GM23338 (cell line): ENCODE results near the gene BAX. TPM values are rescaled to one million over a fixed set of nuclear protein-coding genes. Genes with fewer than 3 reads are reported as not detected.

Experiments
- CTCF ChIP-seq, 2 experiments: fragments of 200-600 bp in 1 of 2; sonication (generic) in 1 of 2; conservative IDR thresholded peaks; 2 replicates each; pipeline versions ENCODE4 v1.5.1 to v1.6.1; 2016 to 2017; ENCODE audit warnings: antibody characterized with exemption in 2 of 2, low read depth in 2 of 2, mild to moderate bottlenecking in 2 of 2, moderate library complexity in 1 of 2
- ETS1 ChIP-seq: IDR thresholded peaks from 2 replicates; pipeline ENCODE4 v1.6.1; 2016; ENCODE audit warnings: antibody characterized with exemption
- NANOG ChIP-seq: IDR thresholded peaks from 2 replicates; pipeline ENCODE4 v1.6.1; 2016; ENCODE audit warnings: antibody characterized with exemption, borderline replicate concordance
- POLR2AphosphoS5 ChIP-seq: IDR thresholded peaks from 2 replicates; pipeline ENCODE4 v1.6.1; 2016; ENCODE audit warnings: antibody characterized with exemption, low read depth
- STAT1 ChIP-seq: IDR thresholded peaks from one replicate; pipeline ENCODE4 v1.6.1; 2016; ENCODE audit warnings: antibody characterized with exemption; ENCODE audit not compliant: unreplicated experiment
- ZNF114 ChIP-seq: fragments of 250-450 bp; sonication (Bioruptor Pico); IDR thresholded peaks from 2 replicates; pipeline ENCODE4 v1.5.0; 2020; ENCODE audit warnings: mild to moderate bottlenecking, moderate library complexity
- microRNA-seq: library from miRNA; unstranded; fragments of <30 nt; microRNA quantifications from one replicate; pipeline ENCODE4, GENCODE V29; 2017
- polyA plus RNA-seq: library from polyadenylated mRNA; unstranded; fragments of >200 nt; fragmentation: Nextera tagmentation; extraction: Ambion mirVana; gene quantifications from 2 replicates; pipeline ENCODE4 v1.2.1, GENCODE V29; 2016
- small RNA-seq: library from RNA; depleted of rRNA; stranded (forward); fragments of <200 nt; gene quantifications from one replicate; pipeline ENCODE3, GENCODE V24; 2014; ENCODE audit warnings: low replicate concordance
- total RNA-seq: library from RNA; depleted of rRNA; stranded (reverse); fragments of >200 nt; shearing (Covaris generic); gene quantifications from 2 replicates; pipeline ENCODE4 v1.2.3, GENCODE V29; 2014; rRNA removed

The BAX gene
- total and polyA plus RNA-seq, 2 experiments from 2014 or later = 179 to 261 TPM

DNA sequence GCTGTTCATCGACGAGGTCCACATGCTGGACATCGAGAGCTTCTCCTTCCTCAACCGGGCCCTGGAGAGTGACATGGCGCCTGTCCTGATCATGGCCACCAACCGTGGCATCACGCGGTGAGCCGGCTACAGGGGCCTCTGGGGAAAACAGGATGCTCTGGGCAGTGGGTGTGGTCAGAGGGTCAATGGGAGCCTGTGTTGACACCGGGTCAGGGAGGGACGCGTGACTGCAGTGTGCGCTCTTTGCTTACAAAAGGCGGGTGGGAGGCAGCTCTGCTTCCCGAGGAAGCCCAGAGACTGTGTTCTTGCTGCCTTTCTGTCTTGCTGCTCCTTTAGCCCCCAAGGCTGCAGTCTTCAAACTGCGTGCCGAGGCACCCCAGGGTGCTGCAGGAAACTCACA lies 56.5 kb downstream of the BAX start (continued):
- TF ChIP-seq CTCF (conservative IDR thresholded peaks at IDR 0.05; ENCODE audit: low read depth in 2 of 2) = no peak
- TF ChIP-seq ETS1 = no peak
- no peak for TF ChIP-seq ZNF114 (CRISPR knock-in tag)
- no peak for TF ChIP-seq NANOG
- no peak for TF ChIP-seq POLR2AphosphoS5
- TF ChIP-seq STAT1 = no peak

Small RNAs within 50 kb of the gene (microRNA-seq; reads per million reads assigned to microRNA genes)
- not detected for gene MIR6798

Small RNAs within 50 kb of the gene (small RNA-seq; reads per million reads assigned to genes)
- gene AC026803.1 (not detected), gene MIR6798 (not detected)

Other genes with a start within 250 kb of the BAX start
- gene MAMSTR, start 235.2 kb upstream of the BAX start, total RNA-seq = 0.39 and 1.9 TPM in 2 replicates
- gene MAMSTR, start 235.2 kb upstream of the BAX start, polyA plus RNA-seq = 2.0 and 2.5 TPM in 2 replicates
- gene RASIP1, start 214.3 kb upstream of the BAX start, total RNA-seq = 14.8 and 18.0 TPM in 2 replicates
- 9.2 and 11.2 TPM in 2 replicates for gene RASIP1, start 214.3 kb upstream of the BAX start, polyA plus RNA-seq
- 1.7 and 3.5 TPM in 2 replicates for gene IZUMO1, start 208.0 kb upstream of the BAX start, total RNA-seq
- 1.2 and 1.3 TPM in 2 replicates for gene IZUMO1, start 208.0 kb upstream of the BAX start, polyA plus RNA-seq
- gene FUT1, start 202.2 kb upstream of the BAX start, total RNA-seq = 20.3 and 20.8 TPM in 2 replicates
- 4.4 and 4.7 TPM in 2 replicates for gene FUT1, start 202.2 kb upstream of the BAX start, polyA plus RNA-seq
- gene FGF21, start 199.4 kb upstream of the BAX start, total RNA-seq = 1.3 TPM in 1 of 2 replicates, not detected in the other
- 0.78 and 1.1 TPM in 2 replicates for gene FGF21, start 199.4 kb upstream of the BAX start, polyA plus RNA-seq
- gene BCAT2, start 143.8 kb upstream of the BAX start, total RNA-seq = 30.6 and 53.5 TPM in 2 replicates
- 30.4 and 35.8 TPM in 2 replicates for gene BCAT2, start 143.8 kb upstream of the BAX start, polyA plus RNA-seq
- 5.0 and 8.4 TPM in 2 replicates for gene HSD17B14, start 118.4 kb upstream of the BAX start, total RNA-seq
- 11.6 and 11.7 TPM in 2 replicates for gene HSD17B14, start 118.4 kb upstream of the BAX start, polyA plus RNA-seq
- gene PLEKHA4, start 86.3 kb upstream of the BAX start, total RNA-seq = 12.3 and 15.1 TPM in 2 replicates
- 10.9 and 12.2 TPM in 2 replicates for gene PLEKHA4, start 86.3 kb upstream of the BAX start, polyA plus RNA-seq
- 14.5 and 15.8 TPM in 2 replicates for gene PPP1R15A, start 82.5 kb upstream of the BAX start, total RNA-seq
- 14.0 and 14.4 TPM in 2 replicates for gene PPP1R15A, start 82.5 kb upstream of the BAX start, polyA plus RNA-seq
- 0.12 and 0.42 TPM in 2 replicates for gene TULP2, start 56.1 kb upstream of the BAX start, total RNA-seq
- 1.1 and 1.9 TPM in 2 replicates for gene TULP2, start 56.1 kb upstream of the BAX start, polyA plus RNA-seq
- gene NUCB1, start 54.6 kb upstream of the BAX start, total RNA-seq = 142 and 163 TPM in 2 replicates
- gene NUCB1, start 54.6 kb upstream of the BAX start, polyA plus RNA-seq = 57.1 and 64.9 TPM in 2 replicates
- gene DHDH, start 21.2 kb upstream of the BAX start, total RNA-seq = 0.69 and 0.78 TPM in 2 replicates
- 4.7 and 8.4 TPM in 2 replicates for gene DHDH, start 21.2 kb upstream of the BAX start, polyA plus RNA-seq
- gene FTL, start 10.4 kb downstream of the BAX start, total RNA-seq = 1,625 and 2,064 TPM in 2 replicates
- 5,278 and 5,436 TPM in 2 replicates for gene FTL, start 10.4 kb downstream of the BAX start, polyA plus RNA-seq
- gene GYS1, start 38.4 kb downstream of the BAX start, total RNA-seq = 23.1 and 28.9 TPM in 2 replicates
- 15.9 and 19.9 TPM in 2 replicates for gene GYS1, start 38.4 kb downstream of the BAX start, polyA plus RNA-seq
- 222 and 252 TPM in 2 replicates for gene RUVBL2, start 39.0 kb downstream of the BAX start, total RNA-seq
- 194 and 196 TPM in 2 replicates for gene RUVBL2, start 39.0 kb downstream of the BAX start, polyA plus RNA-seq
- 1.9 TPM in 1 of 2 replicates, not detected in the other for gene LHB, start 62.2 kb downstream of the BAX start, total RNA-seq
- gene LHB, start 62.2 kb downstream of the BAX start, polyA plus RNA-seq = 0.76 TPM in 1 of 2 replicates, not detected in the other
- gene CGB3, start 69.5 kb downstream of the BAX start, total RNA-seq = not detected in 2 replicates
- gene CGB3, start 69.5 kb downstream of the BAX start, polyA plus RNA-seq = not detected in 2 replicates
- gene CGB2, start 77.0 kb downstream of the BAX start, total RNA-seq = not detected in 2 replicates
- 0.57 TPM in 1 of 2 replicates, not detected in the other for gene CGB2, start 77.0 kb downstream of the BAX start, polyA plus RNA-seq
- 0.52 TPM in 1 of 2 replicates, not detected in the other for gene CGB1, start 82.0 kb downstream of the BAX start, total RNA-seq
- gene CGB1, start 82.0 kb downstream of the BAX start, polyA plus RNA-seq = not detected in 2 replicates
- not detected in 2 replicates for gene CGB5, start 89.0 kb downstream of the BAX start, total RNA-seq
- not detected in 2 replicates for gene CGB5, start 89.0 kb downstream of the BAX start, polyA plus RNA-seq
- gene CGB8, start 94.2 kb downstream of the BAX start, total RNA-seq = not detected in 2 replicates
- not detected in 2 replicates for gene CGB8, start 94.2 kb downstream of the BAX start, polyA plus RNA-seq
- gene CGB7, start 102.9 kb downstream of the BAX start, total RNA-seq = 0.97 and 1.0 TPM in 2 replicates
- gene CGB7, start 102.9 kb downstream of the BAX start, polyA plus RNA-seq = 0.32 and 0.66 TPM in 2 replicates
- 0.39 and 0.94 TPM in 2 replicates for gene NTF4, start 109.9 kb downstream of the BAX start, total RNA-seq
- gene NTF4, start 109.9 kb downstream of the BAX start, polyA plus RNA-seq = 2.7 TPM in 2 replicates
- not detected in 2 replicates for gene KCNA7, start 117.8 kb downstream of the BAX start, total RNA-seq
- 0.08 and 0.14 TPM in 2 replicates for gene KCNA7, start 117.8 kb downstream of the BAX start, polyA plus RNA-seq
- 349 and 361 TPM in 2 replicates for gene SNRNP70, start 130.6 kb downstream of the BAX start, total RNA-seq
- gene SNRNP70, start 130.6 kb downstream of the BAX start, polyA plus RNA-seq = 229 and 243 TPM in 2 replicates
- 1.2 and 7.8 TPM in 2 replicates for gene LIN7B, start 159.5 kb downstream of the BAX start, total RNA-seq
- 8.6 and 10.5 TPM in 2 replicates for gene LIN7B, start 159.5 kb downstream of the BAX start, polyA plus RNA-seq
- 2.6 and 8.1 TPM in 2 replicates for gene C19orf73, start 164.3 kb downstream of the BAX start, total RNA-seq
- 8.0 and 9.1 TPM in 2 replicates for gene C19orf73, start 164.3 kb downstream of the BAX start, polyA plus RNA-seq
- gene PPFIA3, start 164.7 kb downstream of the BAX start, total RNA-seq = 22.6 and 29.7 TPM in 2 replicates
- 21.3 and 25.4 TPM in 2 replicates for gene PPFIA3, start 164.7 kb downstream of the BAX start, polyA plus RNA-seq
- gene HRC, start 200.5 kb downstream of the BAX start, total RNA-seq = 1.4 and 1.9 TPM in 2 replicates
- gene HRC, start 200.5 kb downstream of the BAX start, polyA plus RNA-seq = 2.0 and 2.5 TPM in 2 replicates
- 11.6 and 16.5 TPM in 2 replicates for gene TRPM4, start 202.9 kb downstream of the BAX start, total RNA-seq
- gene TRPM4, start 202.9 kb downstream of the BAX start, polyA plus RNA-seq = 25.7 and 30.4 TPM in 2 replicates